Activated T-helper 17 cell treated with anti-CD3 and anti-CD28 coated beads, Interleukin-2, amount 50 U/mL, for 72 hours (primary cell): ENCODE data around the gene JAKMIP1. TPM values are rescaled to one million over a fixed set of nuclear protein-coding genes. Genes with fewer than 3 reads are reported as not detected.
"Not testable (repeated sequence)": the region's sequence is repeated elsewhere in the genome, so short reads cannot be mapped to it uniquely, and the experiment has no call there.

Source experiments
- ATAC-seq: fragments of 150-1000 bp; cut with Tn5 transposase; replicated peaks from 2 replicates; pipeline ENCODE4 v1.10.0; 2021; ENCODE audit warnings: mild to moderate bottlenecking, moderate library complexity
- H3K27ac Mint-ChIP-seq: one replicate; pipeline ENCODE4 v1.8.0; 2022; ENCODE audit warnings: mixed read lengths
- H3K27me3 Mint-ChIP-seq: one replicate; pipeline ENCODE4 v1.8.0; 2022; ENCODE audit warnings: mixed read lengths
- H3K36me3 Mint-ChIP-seq: one replicate; pipeline ENCODE4 v1.8.0; 2022; ENCODE audit warnings: low read depth, mild to moderate bottlenecking, mixed read lengths
- H3K4me1 Mint-ChIP-seq: one replicate; pipeline ENCODE4 v1.8.0; 2022; ENCODE audit warnings: mixed read lengths
- H3K4me3 Mint-ChIP-seq: one replicate; pipeline ENCODE4 v1.8.0; 2022; ENCODE audit warnings: mild to moderate bottlenecking, mixed read lengths
- H3K9me3 Mint-ChIP-seq: one replicate; pipeline ENCODE4 v1.8.0; 2022; ENCODE audit warnings: mixed read lengths
- total RNA-seq, 2 donors: library from RNA; stranded (reverse); gene quantifications; one replicate each; pipeline ENCODE4 v1.2.3, GENCODE V29; 2022

The JAKMIP1 gene
- total RNA-seq, 2 donors from 2014 or later, result 13.1 to 34.6 TPM

GRCh38 chr4:6019316-6020263, 180.8 kb downstream of the JAKMIP1 start:
- no peaks in the 10 kb centered on the region for H3K36me3 Mint-ChIP-seq
- no peak overlapping the region for H3K4me3 Mint-ChIP-seq
- H3K9me3 Mint-ChIP-seq, result no peaks in the 10 kb centered on the region
- peaks cover 12% of the 10 kb centered on the region for H3K27me3 Mint-ChIP-seq
- no peak for ATAC-seq
- H3K4me1 Mint-ChIP-seq, result no peaks in the 10 kb centered on the region
- H3K27ac Mint-ChIP-seq, result no peak overlapping the region

- Mint-ChIP-seq H3K4me1 (no peaks in the 10 kb centered on the region), H3K27ac (no peak within 1 kb of the TSS), H3K27me3 (peaks cover 12% of the 10 kb centered on the region), H3K4me3 (no peak within 1 kb of the TSS), H3K9me3 (no peaks in the 10 kb centered on the region), H3K36me3 (no peaks in the 10 kb centered on the region)
- ATAC-seq, result no peak
Measured at GRCh38 chr4:6018331-6018730, 182.0 kb downstream of the JAKMIP1 start, which contains the start of gene C4orf50. Gene C4orf50 (minus strand): TSS chr4:6018431.

GRCh38 chr4:6017800-6018199, 182.5 kb downstream of the JAKMIP1 start:
- Mint-ChIP-seq H3K27me3 (peaks cover 12% of the 10 kb centered on the region), H3K27ac (no peak overlapping the region), H3K4me1 (no peaks in the 10 kb centered on the region), H3K9me3 (no peaks in the 10 kb centered on the region), H3K36me3 (no peaks in the 10 kb centered on the region), H3K4me3 (no peak overlapping the region)
- peak; percentile 68 for ATAC-seq

GRCh38 chr4:6017030-6017429, 183.3 kb downstream of the JAKMIP1 start:
- Mint-ChIP-seq H3K36me3 (no peaks in the 10 kb centered on the region), H3K4me3 (no peak overlapping the region), H3K27me3 (peaks cover 12% of the 10 kb centered on the region), H3K27ac (no peak overlapping the region), H3K9me3 (no peaks in the 10 kb centered on the region), H3K4me1 (no peaks in the 10 kb centered on the region)
- ATAC-seq, result no peak

- no peak overlapping the region for H3K4me3 Mint-ChIP-seq
- H3K9me3 Mint-ChIP-seq, result no peaks in the 10 kb centered on the region
- peaks cover 23% of the 10 kb centered on the region for H3K27me3 Mint-ChIP-seq
- H3K36me3 Mint-ChIP-seq, result no peaks in the 10 kb centered on the region
- no peak overlapping the region for H3K27ac Mint-ChIP-seq
- no peak for ATAC-seq
- no peaks in the 10 kb centered on the region for H3K4me1 Mint-ChIP-seq
Measured at GRCh38 chr4:6013564-6013963, 186.8 kb downstream of the JAKMIP1 start.

- no peak overlapping the region for H3K27ac Mint-ChIP-seq
- no peak overlapping the region for H3K4me3 Mint-ChIP-seq
- H3K27me3 Mint-ChIP-seq, result peaks cover 24% of the 10 kb centered on the region
- ATAC-seq, result no peak
- H3K36me3 Mint-ChIP-seq, result no peaks in the 10 kb centered on the region
- H3K4me1 Mint-ChIP-seq, result no peaks in the 10 kb centered on the region
- H3K9me3 Mint-ChIP-seq, result no peaks in the 10 kb centered on the region
Measured at GRCh38 chr4:6012200-6012599, 188.1 kb downstream of the JAKMIP1 start.

GRCh38 chr4:6011686-6012085, 188.7 kb downstream of the JAKMIP1 start:
- Mint-ChIP-seq H3K27me3 (peaks cover 27% of the 10 kb centered on the region), H3K4me1 (no peaks in the 10 kb centered on the region), H3K9me3 (no peaks in the 10 kb centered on the region), H3K36me3 (no peaks in the 10 kb centered on the region), H3K27ac (no peak overlapping the region), H3K4me3 (no peak overlapping the region)
- ATAC-seq, result no peak

GRCh38 chr4:6011271-6011671, 189.1 kb downstream of the JAKMIP1 start:
- Mint-ChIP-seq H3K27ac (no peak overlapping the region), H3K9me3 (no peaks in the 10 kb centered on the region), H3K27me3 (peaks cover 27% of the 10 kb centered on the region), H3K4me1 (no peaks in the 10 kb centered on the region), H3K36me3 (no peaks in the 10 kb centered on the region), H3K4me3 (no peak overlapping the region)
- no peak for ATAC-seq

- Mint-ChIP-seq H3K27me3 (peaks cover 27% of the 10 kb centered on the region), H3K27ac (no peak overlapping the region), H3K4me3 (no peak overlapping the region), H3K4me1 (no peaks in the 10 kb centered on the region), H3K36me3 (no peaks in the 10 kb centered on the region), H3K9me3 (no peaks in the 10 kb centered on the region)
- ATAC-seq, result no peak
Measured at GRCh38 chr4:6010789-6011188, 189.6 kb downstream of the JAKMIP1 start.

GRCh38 chr4:6009452-6009851, 190.9 kb downstream of the JAKMIP1 start:
- Mint-ChIP-seq H3K9me3 (no peaks in the 10 kb centered on the region), H3K4me1 (no peaks in the 10 kb centered on the region)

GRCh38 chr4:6008766-6009385, 191.5 kb downstream of the JAKMIP1 start:
- no peaks in the 10 kb centered on the region for H3K36me3 Mint-ChIP-seq
- no peak for ATAC-seq

More at GRCh38 chr4:6009452-6009851, 190.9 kb downstream of the JAKMIP1 start:
- no peak overlapping the region for H3K27ac Mint-ChIP-seq
- H3K27me3 Mint-ChIP-seq, result peaks cover 27% of the 10 kb centered on the region
- H3K36me3 Mint-ChIP-seq, result no peaks in the 10 kb centered on the region
- ATAC-seq, result no peak
- no peak overlapping the region for H3K4me3 Mint-ChIP-seq

GRCh38 chr4:6008092-6008551, 192.2 kb downstream of the JAKMIP1 start:
- H3K9me3 Mint-ChIP-seq, result no peaks in the 10 kb centered on the region
- no peak for ATAC-seq
- no peak overlapping the region for H3K4me3 Mint-ChIP-seq

More at GRCh38 chr4:6008766-6009385, 191.5 kb downstream of the JAKMIP1 start:
- Mint-ChIP-seq H3K27ac (no peak overlapping the region), H3K4me3 (no peak overlapping the region), H3K4me1 (no peaks in the 10 kb centered on the region), H3K27me3 (peaks cover 27% of the 10 kb centered on the region), H3K9me3 (no peaks in the 10 kb centered on the region)

GRCh38 chr4:6005175-6005574, 195.2 kb downstream of the JAKMIP1 start:
- Mint-ChIP-seq H3K36me3 (no peaks in the 10 kb centered on the region), H3K27me3 (peaks cover 14% of the 10 kb centered on the region)
- ATAC-seq, result no peak

More at GRCh38 chr4:6008092-6008551, 192.2 kb downstream of the JAKMIP1 start:
- Mint-ChIP-seq H3K27ac (no peak overlapping the region), H3K27me3 (peaks cover 27% of the 10 kb centered on the region), H3K36me3 (no peaks in the 10 kb centered on the region), H3K4me1 (no peaks in the 10 kb centered on the region)

GRCh38 chr4:6003485-6003884, 196.9 kb downstream of the JAKMIP1 start:
- H3K9me3 Mint-ChIP-seq, H3K36me3 Mint-ChIP-seq, ATAC-seq, H3K27ac Mint-ChIP-seq, H3K4me3 Mint-ChIP-seq, H3K4me1 Mint-ChIP-seq: not testable (repeated sequence)
- H3K27me3 Mint-ChIP-seq, result peaks cover 14% of the 10 kb centered on the region

More at GRCh38 chr4:6005175-6005574, 195.2 kb downstream of the JAKMIP1 start:
- no peaks in the 10 kb centered on the region for H3K9me3 Mint-ChIP-seq
- no peak overlapping the region for H3K4me3 Mint-ChIP-seq
- no peak overlapping the region for H3K27ac Mint-ChIP-seq
- H3K4me1 Mint-ChIP-seq, result no peaks in the 10 kb centered on the region

GRCh38 chr4:6002926-6003325, 197.4 kb downstream of the JAKMIP1 start:
- Mint-ChIP-seq H3K4me1 (no peaks in the 10 kb centered on the region), H3K27me3 (peaks cover 12% of the 10 kb centered on the region), H3K36me3 (no peaks in the 10 kb centered on the region), H3K9me3 (no peaks in the 10 kb centered on the region), H3K27ac (no peak overlapping the region), H3K4me3 (no peak overlapping the region)
- ATAC-seq, result no peak
